ENCODE measurements around the gene SUCLG2. TPM values are rescaled to one million over a fixed set of nuclear protein-coding genes. Genes with fewer than 3 reads are reported as not detected.
"Not testable (repeated sequence)": the region's sequence is repeated elsewhere in the genome, so short reads cannot be mapped to it uniquely, and the experiment has no call there.

SUCLG2 gene
- total RNA-seq, 1 donor from 2014 or later, result 36.3 TPM

DNA sequence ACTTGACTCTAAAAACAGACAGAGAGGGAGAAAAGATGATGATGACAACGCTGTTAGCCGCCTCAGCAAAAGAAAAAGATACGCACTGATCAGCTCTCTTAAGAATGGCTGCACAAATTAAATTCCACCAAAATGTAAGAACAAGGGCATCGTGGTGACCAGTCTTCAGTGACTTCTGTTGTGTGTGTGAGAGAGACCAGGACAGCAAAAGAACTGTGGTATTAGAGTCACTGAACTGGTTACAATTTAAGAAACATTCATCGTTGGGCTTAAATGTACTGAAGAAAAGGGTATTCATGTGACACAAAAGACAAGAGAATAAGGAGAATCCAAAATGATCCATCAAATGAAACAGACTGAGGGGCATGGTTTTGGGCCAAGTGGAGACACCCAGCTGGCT lies 86.5 kb downstream of the SUCLG2 start:
- H3K4me3 Mint-ChIP-seq (ENCODE audit: low read depth), result no peak overlapping the region
- no peak overlapping the region for H3K27ac Mint-ChIP-seq
- H3K36me3 Mint-ChIP-seq (ENCODE audit: low read depth), result peaks cover 51% of the 10 kb centered on the region
- H3K27me3 Mint-ChIP-seq (ENCODE audit: low read depth), result no peaks in the 10 kb centered on the region
- H3K9me3 Mint-ChIP-seq, result peaks cover 28% of the 10 kb centered on the region
- intact Hi-C loops (cut with micrococcal nuclease), result no loop called here
- peaks cover 2% of the 10 kb centered on the region for H3K4me1 Mint-ChIP-seq (ENCODE audit: low read depth)
- DNase-seq (ENCODE audit: low spot score), result no peak

DNA sequence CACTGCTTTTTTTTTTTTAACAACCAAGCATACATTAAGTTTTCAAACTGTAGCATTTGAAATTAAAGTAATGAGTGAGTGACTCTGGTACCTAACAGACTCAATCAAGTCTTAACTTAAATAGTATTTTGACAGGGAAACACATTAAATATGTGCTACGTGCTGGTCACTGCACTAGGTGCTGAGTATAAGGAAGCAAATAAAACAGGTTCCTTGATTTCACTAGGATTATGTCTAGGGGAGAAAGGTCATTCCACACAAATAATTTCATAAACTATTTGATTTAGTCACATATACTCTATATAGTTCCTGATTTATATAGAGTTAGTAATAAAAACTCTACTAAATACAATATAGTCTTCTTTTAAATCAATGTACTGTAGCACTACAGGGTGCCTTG lies 89.4 kb downstream of the SUCLG2 start:
- Mint-ChIP-seq H3K27me3 (ENCODE audit: low read depth) (no peaks in the 10 kb centered on the region), H3K27ac (no peak overlapping the region), H3K9me3 (peaks cover 3% of the 10 kb centered on the region), H3K4me1 (ENCODE audit: low read depth) (no peaks in the 10 kb centered on the region), H3K36me3 (ENCODE audit: low read depth) (peaks cover 34% of the 10 kb centered on the region), H3K4me3 (ENCODE audit: low read depth) (no peak overlapping the region)
- DNase-seq (ENCODE audit: low spot score), result no peak
- intact Hi-C loops (cut with micrococcal nuclease), result no loop called here

GRCh38 chr3:67564008-67564407 lies 90.4 kb downstream of the SUCLG2 start:
- intact Hi-C loops (cut with micrococcal nuclease), result no loop called here
- H3K4me1 Mint-ChIP-seq (ENCODE audit: low read depth), result no peaks in the 10 kb centered on the region
- H3K27me3 Mint-ChIP-seq (ENCODE audit: low read depth), result no peaks in the 10 kb centered on the region
- DNase-seq (ENCODE audit: low spot score), result no peak
- H3K36me3 Mint-ChIP-seq (ENCODE audit: low read depth), result peaks cover 29% of the 10 kb centered on the region
- no peaks in the 10 kb centered on the region for H3K9me3 Mint-ChIP-seq
- H3K27ac Mint-ChIP-seq, result no peak overlapping the region
- no peak overlapping the region for H3K4me3 Mint-ChIP-seq (ENCODE audit: low read depth)

- Mint-ChIP-seq H3K27me3 (ENCODE audit: low read depth) (no peaks in the 10 kb centered on the region), H3K27ac (no peak overlapping the region), H3K4me3 (ENCODE audit: low read depth) (no peak overlapping the region), H3K4me1 (ENCODE audit: low read depth) (no peaks in the 10 kb centered on the region), H3K36me3 (ENCODE audit: low read depth) (peaks cover 27% of the 10 kb centered on the region), H3K9me3 (no peaks in the 10 kb centered on the region)
- intact Hi-C loops (cut with micrococcal nuclease), result no loop called here
- DNase-seq (ENCODE audit: low spot score), result no peak
Measured at GRCh38 chr3:67561667-67562394, 92.6 kb downstream of the SUCLG2 start.

DNA sequence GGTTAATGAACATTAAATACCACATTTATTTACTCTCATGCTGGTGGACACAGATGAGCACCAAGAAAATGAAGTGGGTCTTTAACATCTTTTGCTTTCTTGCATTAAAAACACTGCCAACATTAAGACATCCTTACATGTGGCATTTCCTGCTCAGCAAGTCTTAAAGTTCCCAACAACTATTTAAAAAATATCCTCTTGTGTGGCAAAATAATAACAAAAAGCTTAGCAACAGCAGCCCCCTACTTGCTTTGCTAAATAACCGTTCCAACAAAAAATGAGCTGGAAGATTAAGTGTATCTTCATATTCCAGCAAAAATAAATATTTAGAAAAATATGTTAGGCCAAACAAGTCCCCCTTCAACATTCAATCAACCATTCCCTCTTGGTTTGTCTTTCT lies 93.1 kb downstream of the SUCLG2 start:
- Mint-ChIP-seq H3K9me3 (no peaks in the 10 kb centered on the region), H3K4me3 (ENCODE audit: low read depth) (no peak overlapping the region), H3K27me3 (ENCODE audit: low read depth) (no peaks in the 10 kb centered on the region), H3K27ac (no peak overlapping the region), H3K4me1 (ENCODE audit: low read depth) (no peaks in the 10 kb centered on the region), H3K36me3 (ENCODE audit: low read depth) (peaks cover 30% of the 10 kb centered on the region)
- intact Hi-C loops (cut with micrococcal nuclease), result no loop called here
- DNase-seq (ENCODE audit: low spot score), result no peak

DNA sequence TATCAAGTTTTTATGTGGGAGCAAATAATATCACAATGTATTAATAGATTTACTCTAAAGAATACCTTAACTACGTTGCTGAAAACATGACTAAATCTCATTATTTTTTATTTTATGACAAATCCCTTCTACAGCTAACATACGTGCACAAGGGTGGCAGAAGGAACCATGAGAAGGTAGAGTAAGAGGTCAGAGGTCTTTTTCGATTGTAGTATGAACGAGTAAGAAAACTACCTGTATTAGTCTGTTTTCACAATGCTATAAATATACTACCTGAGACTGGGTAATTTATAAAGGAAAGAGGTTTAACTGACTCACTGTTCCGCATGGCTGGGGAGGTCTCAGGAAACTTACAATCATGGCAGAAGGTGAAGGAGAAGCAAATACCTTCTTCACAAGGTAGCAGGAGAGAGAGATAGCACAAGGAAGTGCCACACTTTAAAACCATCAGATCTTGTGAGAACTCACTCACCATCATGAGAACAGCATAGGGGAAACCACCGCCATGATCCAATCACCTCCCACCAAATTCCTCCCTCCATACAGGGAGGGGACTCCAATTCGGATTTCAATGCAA lies 95.3 kb downstream of the SUCLG2 start:
- Mint-ChIP-seq H3K36me3 (ENCODE audit: low read depth) (peaks cover 41% of the 10 kb centered on the region), H3K4me1 (ENCODE audit: low read depth) (no peaks in the 10 kb centered on the region)
- intact Hi-C loops (cut with micrococcal nuclease), result no loop called here

GRCh38 chr3:67558426-67558825 lies 96.0 kb downstream of the SUCLG2 start:
- intact Hi-C loops (cut with micrococcal nuclease), result no loop called here
- no peak for DNase-seq (ENCODE audit: low spot score)
- no peaks in the 10 kb centered on the region for H3K27me3 Mint-ChIP-seq (ENCODE audit: low read depth)
- H3K4me1 Mint-ChIP-seq (ENCODE audit: low read depth), result no peaks in the 10 kb centered on the region
- no peak overlapping the region for H3K4me3 Mint-ChIP-seq (ENCODE audit: low read depth)
- peaks cover 40% of the 10 kb centered on the region for H3K36me3 Mint-ChIP-seq (ENCODE audit: low read depth)
- no peak overlapping the region for H3K27ac Mint-ChIP-seq
- H3K9me3 Mint-ChIP-seq, result no peaks in the 10 kb centered on the region

More for the DNA sequence above, 95.3 kb downstream of the SUCLG2 start:
- Mint-ChIP-seq H3K27ac (no peak overlapping the region), H3K4me3 (ENCODE audit: low read depth) (no peak overlapping the region), H3K9me3 (no peaks in the 10 kb centered on the region), H3K27me3 (ENCODE audit: low read depth) (no peaks in the 10 kb centered on the region)
- no peak for DNase-seq (ENCODE audit: low spot score)

DNA sequence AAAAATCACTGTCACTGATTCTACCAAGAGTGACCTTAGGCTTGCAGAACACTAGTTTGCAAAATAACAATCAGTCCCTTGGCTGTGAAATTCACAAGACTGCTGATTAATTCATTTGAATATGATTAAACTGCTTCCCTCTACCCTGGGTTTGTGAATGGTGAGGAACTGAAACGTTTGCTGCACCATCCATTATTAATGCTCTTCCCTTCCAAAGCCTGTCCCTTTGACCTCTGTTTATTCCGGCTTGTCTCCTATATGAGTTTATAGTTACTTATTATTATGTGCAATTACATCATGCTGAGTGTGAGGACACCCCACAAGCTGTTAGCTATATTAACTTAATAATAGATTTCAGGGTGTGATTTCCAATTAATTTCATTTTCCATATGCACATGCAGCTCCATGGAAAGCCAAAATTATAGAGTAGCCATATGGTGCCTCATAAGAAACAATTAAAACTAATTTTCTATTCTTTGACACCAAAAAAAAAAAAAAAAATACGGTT lies 96.5 kb downstream of the SUCLG2 start:
- no peak overlapping the region for H3K27ac Mint-ChIP-seq
- DNase-seq (ENCODE audit: low spot score), result no peak
- no peaks in the 10 kb centered on the region for H3K9me3 Mint-ChIP-seq
- intact Hi-C loops (cut with micrococcal nuclease), result no loop called here
- no peaks in the 10 kb centered on the region for H3K27me3 Mint-ChIP-seq (ENCODE audit: low read depth)
- no peak overlapping the region for H3K4me3 Mint-ChIP-seq (ENCODE audit: low read depth)
- peaks cover 40% of the 10 kb centered on the region for H3K36me3 Mint-ChIP-seq (ENCODE audit: low read depth)
- no peaks in the 10 kb centered on the region for H3K4me1 Mint-ChIP-seq (ENCODE audit: low read depth)

- no peaks in the 10 kb centered on the region for H3K4me1 Mint-ChIP-seq (ENCODE audit: low read depth)
- intact Hi-C loops (cut with micrococcal nuclease), result no loop called here
- no peak overlapping the region for H3K4me3 Mint-ChIP-seq (ENCODE audit: low read depth)
- H3K27me3 Mint-ChIP-seq (ENCODE audit: low read depth), result no peaks in the 10 kb centered on the region
- H3K27ac Mint-ChIP-seq, result no peak overlapping the region
- no peak for DNase-seq (ENCODE audit: low spot score)
- no peaks in the 10 kb centered on the region for H3K9me3 Mint-ChIP-seq
- peaks cover 28% of the 10 kb centered on the region for H3K36me3 Mint-ChIP-seq (ENCODE audit: low read depth)
Measured at GRCh38 chr3:67551361-67552016, 102.9 kb downstream of the SUCLG2 start.

GRCh38 chr3:67550541-67550940 lies 103.9 kb downstream of the SUCLG2 start:
- intact Hi-C loops (cut with micrococcal nuclease), result no loop called here

DNA sequence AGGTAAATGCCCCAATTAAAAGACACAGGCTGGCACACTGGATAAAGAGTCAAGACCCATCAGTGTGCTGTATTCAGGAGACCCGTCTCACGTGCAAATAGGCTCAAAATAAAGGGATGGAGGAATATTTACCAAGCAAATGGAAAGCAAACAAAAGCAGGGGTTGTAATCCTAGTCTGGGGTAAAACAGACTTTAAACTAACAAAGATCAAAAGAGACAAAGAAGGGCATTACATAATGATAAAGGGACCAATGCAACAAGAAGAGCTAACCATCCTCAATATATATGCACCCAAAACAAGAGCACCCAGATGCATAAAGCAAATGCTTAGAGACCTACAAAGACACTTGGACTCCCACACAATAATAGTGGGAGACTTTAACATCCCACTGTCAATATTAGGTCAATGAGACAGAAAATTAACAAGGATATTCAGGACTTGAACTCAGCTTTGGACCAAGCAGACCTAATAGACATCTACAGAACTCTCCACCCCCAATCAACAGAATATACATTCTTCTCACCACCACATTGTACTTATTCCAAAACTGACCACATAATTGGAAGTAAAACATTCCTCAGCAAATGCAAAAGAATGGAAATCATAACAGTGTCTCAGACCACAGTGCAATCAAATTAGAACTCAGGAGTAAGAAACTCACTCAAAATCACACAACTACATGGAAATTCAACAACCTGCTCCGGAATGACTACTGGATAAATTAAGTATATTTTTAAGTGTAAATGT lies 111.7 kb downstream of the SUCLG2 start:
- DNase-seq (ENCODE audit: low spot score); intact Hi-C loops (cut with micrococcal nuclease); H3K4me1 Mint-ChIP-seq (ENCODE audit: low read depth); H3K27ac Mint-ChIP-seq; H3K27me3 Mint-ChIP-seq (ENCODE audit: low read depth); H3K4me3 Mint-ChIP-seq (ENCODE audit: low read depth): not testable (repeated sequence)
- Mint-ChIP-seq H3K36me3 (ENCODE audit: low read depth) (peaks cover 41% of the 10 kb centered on the region), H3K9me3 (peaks cover 33% of the 10 kb centered on the region)

More at GRCh38 chr3:67550541-67550940, 103.9 kb downstream of the SUCLG2 start:
- Mint-ChIP-seq H3K36me3 (ENCODE audit: low read depth) (peaks cover 21% of the 10 kb centered on the region), H3K4me1 (ENCODE audit: low read depth) (no peaks in the 10 kb centered on the region), H3K9me3 (no peaks in the 10 kb centered on the region), H3K27me3 (ENCODE audit: low read depth) (no peaks in the 10 kb centered on the region), H3K4me3 (ENCODE audit: low read depth) (no peak overlapping the region), H3K27ac (no peak overlapping the region)
- DNase-seq (ENCODE audit: low spot score), result no peak

- Mint-ChIP-seq H3K4me3 (ENCODE audit: low read depth) (no peak overlapping the region), H3K27ac (no peak overlapping the region), H3K27me3 (ENCODE audit: low read depth) (no peaks in the 10 kb centered on the region), H3K4me1 (ENCODE audit: low read depth) (peaks cover 3% of the 10 kb centered on the region), H3K9me3 (peaks cover 36% of the 10 kb centered on the region), H3K36me3 (ENCODE audit: low read depth) (peaks cover 42% of the 10 kb centered on the region)
- intact Hi-C loops (cut with micrococcal nuclease), result no loop called here
- DNase-seq (ENCODE audit: low spot score), result no peak
Measured at GRCh38 chr3:67540198-67540894, 114.1 kb downstream of the SUCLG2 start.

Data from activated T-helper 2 cell treated with anti-CD3 and anti-CD28 coated beads, Interferon-gamma antibody, Interleukin-2, Interleukin-4, amounts not matched to agents 10 μg/mL and 5 μg/mL and 100 μg/mL, durations not matched to agents 14 hours and 24 hours and 36 hours (primary cell).